ENCODE results near the gene CHIT1. TPM values are rescaled to one million over a fixed set of nuclear protein-coding genes. Genes with fewer than 3 reads are reported as not detected.

The CHIT1 gene
- total and polyA plus RNA-seq, 2 of the 8 experiments (the other 6 are each of a cell fraction or from before 2014, with no cell fraction given), result not detected

DNA sequence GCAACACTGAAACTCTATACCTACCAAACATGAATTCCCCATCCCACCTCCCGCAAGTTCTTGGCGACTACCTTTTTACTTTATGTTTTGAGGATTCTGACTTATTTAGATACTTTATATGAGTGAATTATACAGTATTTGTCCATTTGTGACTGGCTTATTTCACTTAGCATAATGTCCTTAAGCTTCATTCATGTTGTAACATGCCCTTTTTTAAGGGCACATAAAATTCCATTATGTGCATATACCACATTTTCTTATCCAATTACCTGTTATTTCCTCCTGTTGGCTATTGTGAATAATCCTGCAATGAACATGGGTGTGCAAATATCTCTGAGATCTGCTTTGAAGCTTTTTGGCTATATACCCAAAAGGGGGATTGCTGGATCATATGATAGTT lies 22.0 kb upstream of the CHIT1 start (continued):
- no peak for TF ChIP-seq KDM4A (IDR thresholded peaks at IDR 0.05; ENCODE audit: low read depth, low read length, severe bottlenecking)
- TF ChIP-seq BRCA1 (IDR thresholded peaks at IDR 0.05; ENCODE audit: low read depth, low read length), result no peak
- TF ChIP-seq MAFK (IDR thresholded peaks at IDR 0.05; ENCODE audit: low read depth, low read length), result no peak
- TF ChIP-seq BCL11A (IDR thresholded peaks at IDR 0.05; ENCODE audit: low read depth in 2 of 2, low read length in 2 of 2), result no peak
- TF ChIP-seq POLR2A (IDR thresholded peaks at IDR 0.05; ENCODE audit: control extremely low read depth in 1 of 2, low read depth in 2 of 2, low read length in 2 of 2), result no peak
- TF ChIP-seq HDAC6 (IDR thresholded peaks at IDR 0.05; ENCODE audit: low read depth, low read length), result no peak

Data from H1 (cell line).